ENCODE data around the gene SUSD6. TPM values are rescaled to one million over a fixed set of nuclear protein-coding genes. Genes with fewer than 3 reads are reported as not detected.

Gene SUSD6
- total RNA-seq, 4 donors from 2014 or later, result 33.8 to 125 (median 113) TPM

GRCh38 chr14:69571449-69572029 is 39.9 kb upstream of the SUSD6 start:
- H3K36me3 ChIP-seq, result no peaks in the 10 kb centered on the region
- peaks cover 0 to 38% of the 10 kb centered on the region in 2 donors for H3K27me3 ChIP-seq
- no peak for DNase-seq
- H3K4me3 ChIP-seq, result peak overlapping the region in 3 of 4 donors; percentile 27 to 53 (median 49)
- TF ChIP-seq CTCF (IDR thresholded peaks at IDR 0.05), result no peak
- no peak for TF ChIP-seq POLR2A (IDR thresholded peaks at IDR 0.05)
- H3K9me3 ChIP-seq, result no peaks in the 10 kb centered on the region
- H3K27ac ChIP-seq, result no peak overlapping the region
- peaks cover 0 to 35% (median 15%) of the 10 kb centered on the region in 4 donors for H3K4me1 ChIP-seq

DNA sequence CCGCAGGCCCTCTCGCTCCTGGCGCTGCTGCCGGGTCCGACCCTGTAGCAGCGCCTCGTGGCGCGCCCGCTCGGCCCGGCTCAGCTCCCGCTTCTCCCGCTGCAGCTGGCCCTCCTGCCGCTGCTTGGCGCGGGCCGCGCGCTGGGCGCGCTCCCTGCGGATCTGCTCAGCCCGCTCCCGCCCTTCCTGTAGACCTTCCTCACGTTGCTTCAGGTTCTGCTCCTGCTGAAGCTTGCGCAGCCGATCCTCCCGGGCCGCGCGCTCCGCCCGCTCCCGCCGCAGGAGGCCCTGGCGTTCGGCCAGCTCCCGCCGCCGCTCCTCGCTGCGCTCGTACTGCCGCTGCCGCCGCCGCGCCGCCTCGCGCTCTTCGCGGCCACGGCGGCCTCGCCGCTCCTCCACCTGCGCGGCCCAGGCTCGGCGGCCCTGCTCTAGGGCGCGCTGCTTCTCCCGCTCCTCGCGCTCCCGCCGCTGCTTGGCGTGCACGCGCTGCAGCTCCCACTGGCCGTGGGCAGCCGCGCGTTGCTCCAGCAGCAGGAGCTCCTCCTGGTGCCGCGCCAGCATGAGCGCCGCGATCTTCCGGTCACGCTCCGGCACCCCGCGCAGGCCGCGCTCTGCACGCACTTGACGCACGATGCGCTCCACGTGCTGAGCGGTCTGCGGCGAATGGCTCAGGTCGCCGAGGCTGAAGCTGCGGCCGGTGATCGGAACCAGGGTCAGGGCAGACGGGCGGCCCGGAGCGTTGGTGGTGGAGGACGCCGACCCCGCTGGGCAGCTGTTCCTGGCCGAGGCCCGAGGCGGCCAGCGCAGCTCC is 39.2 kb upstream of the SUSD6 start:
- Histone ChIP-seq H3K27ac (no peak overlapping the region), H3K9me3 (no peaks in the 10 kb centered on the region), H3K4me1 (peaks cover 0 to 35% (median 15%) of the 10 kb centered on the region in 4 donors), H3K4me3 (peak overlapping the region in 3 of 4 donors; percentile 27 to 53 (median 49)), H3K27me3 (peaks cover 0 to 38% of the 10 kb centered on the region in 2 donors), H3K36me3 (no peaks in the 10 kb centered on the region)
- no peak for TF ChIP-seq CTCF (IDR thresholded peaks at IDR 0.05)
- no peak for TF ChIP-seq POLR2A (IDR thresholded peaks at IDR 0.05)
- DNase-seq, result peak in 1 of 3 donors; percentile 55

- Histone ChIP-seq H3K27me3 (peaks cover 0 to 38% of the 10 kb centered on the region in 2 donors), H3K4me1 (peaks cover 0 to 35% (median 15%) of the 10 kb centered on the region in 4 donors), H3K4me3 (peak overlapping the region in 2 of 4 donors; percentile 49 to 53), H3K9me3 (no peaks in the 10 kb centered on the region), H3K27ac (no peak overlapping the region), H3K36me3 (no peaks in the 10 kb centered on the region)
- no peak for TF ChIP-seq POLR2A (IDR thresholded peaks at IDR 0.05)
- TF ChIP-seq CTCF (IDR thresholded peaks at IDR 0.05), result no peak
- DNase-seq, result no peak
These were observed 38.6 kb upstream of the SUSD6 start for GRCh38 chr14:69572841-69573135.

DNA sequence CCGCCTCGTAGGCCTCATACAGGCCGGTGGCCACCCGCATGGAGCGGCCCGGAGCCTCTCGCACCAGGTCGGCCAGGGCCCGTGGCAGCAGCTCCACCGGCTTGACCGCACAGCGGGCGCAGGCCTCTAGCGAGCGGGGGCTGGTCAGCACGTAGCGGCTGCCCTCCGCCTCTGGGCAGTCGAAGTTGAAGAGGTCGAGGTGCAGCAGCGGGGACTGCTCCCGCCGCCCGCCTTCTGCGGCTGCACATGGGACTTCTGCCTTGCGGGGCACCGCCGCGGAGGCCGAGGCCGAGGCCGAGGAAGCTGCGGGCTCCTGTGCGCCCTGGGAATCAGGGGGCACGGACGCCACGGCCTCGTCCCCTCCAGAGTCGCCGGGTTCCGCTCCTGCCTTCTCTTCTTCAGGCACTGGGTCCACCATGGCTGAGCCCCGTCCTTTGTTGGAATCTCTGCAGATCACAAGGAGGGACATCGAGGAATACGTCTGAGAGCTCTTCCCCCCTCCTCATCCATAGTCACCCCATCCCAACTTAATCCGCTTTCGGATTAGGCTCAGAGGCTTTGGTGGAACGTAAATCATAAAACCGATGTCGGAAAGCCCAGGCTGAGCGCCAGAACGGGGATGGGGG is 38.1 kb upstream of the SUSD6 start:
- Histone ChIP-seq H3K9me3 (no peaks in the 10 kb centered on the region), H3K4me1 (peaks cover 0 to 35% (median 15%) of the 10 kb centered on the region in 4 donors), H3K27me3 (peaks cover 0 to 38% of the 10 kb centered on the region in 2 donors), H3K27ac (no peak overlapping the region), H3K4me3 (peak overlapping the region in 2 of 4 donors; percentile 6 to 14), H3K36me3 (no peaks in the 10 kb centered on the region)
- no peak for TF ChIP-seq CTCF (IDR thresholded peaks at IDR 0.05)
- no peak for TF ChIP-seq POLR2A (IDR thresholded peaks at IDR 0.05)
- no peak for DNase-seq

GRCh38 chr14:69573831-69574262 is 37.5 kb upstream of the SUSD6 start:
- H3K27me3 ChIP-seq, result peaks cover 0 to 38% of the 10 kb centered on the region in 2 donors
- no peak overlapping the region for H3K27ac ChIP-seq
- H3K36me3 ChIP-seq, result no peaks in the 10 kb centered on the region
- H3K4me1 ChIP-seq, result peaks cover 0 to 35% (median 15%) of the 10 kb centered on the region in 4 donors
- no peaks in the 10 kb centered on the region for H3K9me3 ChIP-seq
- H3K4me3 ChIP-seq, result peak overlapping the region in 1 of 4 donors; percentile 14
- DNase-seq, result no peak
- TF ChIP-seq POLR2A (IDR thresholded peaks at IDR 0.05) (no peak), CTCF (IDR thresholded peaks at IDR 0.05) (no peak)
